NCI-H2227 treated with DMSO at 0.1 percent for 48 hours (cell line): ENCODE results near the gene ZDHHC24.

Experiments
- DNase-seq: peaks from one replicate; lab custom pipeline; 2025; lab: John Stamatoyannopoulos, UW

Gene ZDHHC24

GRCh38 chr11:66494935-66495334 is 50.9 kb downstream of the ZDHHC24 start:
- DNase-seq = no peak

GRCh38 chr11:66494458-66494857 is 51.4 kb downstream of the ZDHHC24 start:
- DNase-seq = no peak

- DNase-seq = no peak
Measured at GRCh38 chr11:66493130-66493529, 52.7 kb downstream of the ZDHHC24 start.

- DNase-seq = no peak
Measured at GRCh38 chr11:66492161-66492865, 53.5 kb downstream of the ZDHHC24 start.

- no peak for DNase-seq
Measured at GRCh38 chr11:66491315-66491935, 54.4 kb downstream of the ZDHHC24 start.

GRCh38 chr11:66489636-66490035 is 56.2 kb downstream of the ZDHHC24 start:
- DNase-seq = no peak

- DNase-seq = no peak
Measured at GRCh38 chr11:66488957-66489356, 56.9 kb downstream of the ZDHHC24 start.

GRCh38 chr11:66484806-66485380 is 61.0 kb downstream of the ZDHHC24 start:
- no peak for DNase-seq

GRCh38 chr11:66480117-66480938 is 65.5 kb downstream of the ZDHHC24 start, which contains the start of gene DPP3:
Gene DPP3, plus strand, starts transcription at chr11:66480434. Its CDS starts 1,767 bp downstream, at chr11:66482201.
- DNase-seq = peak; percentile 97

- DNase-seq = no peak
Measured at GRCh38 chr11:66479394-66480116, 66.3 kb downstream of the ZDHHC24 start.

- peak; percentile 13 for DNase-seq
Measured at GRCh38 chr11:66478729-66479393, 67.0 kb downstream of the ZDHHC24 start.

GRCh38 chr11:66477263-66478201 is 68.3 kb downstream of the ZDHHC24 start:
- DNase-seq = no peak

GRCh38 chr11:66476841-66477251 is 69.0 kb downstream of the ZDHHC24 start:
- no peak for DNase-seq

GRCh38 chr11:66476173-66476840 is 69.5 kb downstream of the ZDHHC24 start:
- DNase-seq = no peak

GRCh38 chr11:66475349-66476172 is 70.3 kb downstream of the ZDHHC24 start:
- no peak for DNase-seq

- no peak for DNase-seq
Measured at GRCh38 chr11:66473608-66474515, 72.0 kb downstream of the ZDHHC24 start.

- DNase-seq = no peak
Measured at GRCh38 chr11:66473167-66473566, 72.7 kb downstream of the ZDHHC24 start.
